Measurements from ENCODE around the gene PSMD13. TPM values are rescaled to one million over a fixed set of nuclear protein-coding genes. Genes with fewer than 3 reads are reported as not detected.
A peak's percentile ranks its signal among the peaks of the same experiment; 100 is the strongest.

Gene PSMD13
- total and polyA plus RNA-seq, 2 of the 4 experiments (the other 2 are of a cell fraction) = 177 to 217 TPM

- no peak for TF ChIP-seq SMC3 (IDR thresholded peaks at IDR 0.05; ENCODE audit: low read depth, low read length)
These were observed 59.6 kb downstream of the PSMD13 start (continued) for GRCh38 chr11:296171-297050.

- Histone ChIP-seq H4K8ac (ENCODE audit: low read depth in 2 of 2, low read length in 2 of 2) (no peak overlapping the region), H4K91ac (ENCODE audit: insufficient read depth, low read depth, low read length) (no peak overlapping the region), H2AK9ac (replicated peaks; ENCODE audit: low read depth, low read length, poor library complexity) (peak overlapping the region; percentile 31), H2BK15ac (ENCODE audit: low read depth, low read length) (no peak overlapping the region), H3K9ac (ENCODE audit: low read depth, low read length) (no peak overlapping the region), H2BK120ac (ENCODE audit: low read depth, low read length) (no peak overlapping the region), H3K9me1 (ENCODE audit: insufficient read depth, low read length) (no peaks in the 10 kb centered on the region), H3K4me3 (ENCODE audit: insufficient read depth, low read depth, low read length) (no peak overlapping the region), H3K4ac (ENCODE audit: low read depth, low read length) (no peak overlapping the region), H4K5ac (ENCODE audit: low read depth, low read length) (no peak overlapping the region), H4K20me1 (ENCODE audit: insufficient read depth, low read length) (no peaks in the 10 kb centered on the region), H3K9me3 (ENCODE audit: control insufficient read depth, insufficient read depth, low read length) (no peaks in the 10 kb centered on the region), H2AFZ (replicated peaks; ENCODE audit: low read length, poor library complexity) (no peak overlapping the region), H3K14ac (replicated peaks; ENCODE audit: low read depth, low read length) (no peak overlapping the region), H3K27me3 (ENCODE audit: control insufficient read depth, insufficient read depth, low read length) (peaks cover 8% of the 10 kb centered on the region), H3K23ac (ENCODE audit: low read depth, low read length) (no peak overlapping the region), H2BK20ac (ENCODE audit: low read depth, low read length) (no peak overlapping the region), H2AK5ac (ENCODE audit: low read depth, low read length) (no peak overlapping the region), H3K27ac (ENCODE audit: insufficient read depth, low read length) (no peak overlapping the region), H2BK5ac (ENCODE audit: low read depth, low read length, poor library complexity, severe bottlenecking) (no peak overlapping the region), H3K4me1 (ENCODE audit: control insufficient read depth, insufficient read depth, low read length) (no peaks in the 10 kb centered on the region; the same call in 1 of the 2 replicates), H3K36me3 (ENCODE audit: control insufficient read depth, insufficient read depth, low read length) (peaks cover 16% of the 10 kb centered on the region), H3K79me1 (ENCODE audit: low read depth in 1 of 2, low read length in 2 of 2) (no peaks in the 10 kb centered on the region), H3K56ac (ENCODE audit: extremely low read depth, insufficient read depth, low read length) (no peak overlapping the region), H3K18ac (ENCODE audit: low read depth, low read length) (no peak overlapping the region), H3K4me2 (ENCODE audit: low read depth, low read length) (no peak overlapping the region)
- POLR2A ChIA-PET (ENCODE audit: unreplicated experiment) = no interaction called here
- 91% methylated on average over 5 of the region's 13 CpGs; no CpG with 5 or more reads in 1 of the 2 experiments for whole genome bisulfite sequencing, 2 experiments (ENCODE audit: extremely low coverage in 2 of 2, insufficient read length in 1 of 2)
- in situ Hi-C loops (cut with MboI; ENCODE audit: low sequenced_read_pairs) (no loop called here), dilution Hi-C loops (cut with HindIII; ENCODE audit: low sequenced_read_pairs, unreplicated experiment) (no loop called here), intact Hi-C loops (cut with micrococcal nuclease) (no loop called here)
- CTCF ChIA-PET = no interaction called here
- ATAC-seq (ENCODE audit: low read depth) = no peak
- DNase-seq = no peak
- BruUV-seq (replicated peaks) = no TSS peak
- TF ChIP-seq MXI1 (IDR thresholded peaks at IDR 0.05; ENCODE audit: borderline replicate concordance, low read depth, low read length) = no peak
- TF ChIP-seq USF2 (IDR thresholded peaks at IDR 0.05; ENCODE audit: low read depth, low read length) = no peak
- TF ChIP-seq SMC3 (IDR thresholded peaks at IDR 0.05; ENCODE audit: low read depth, low read length) = no peak
- TF ChIP-seq FOS (IDR thresholded peaks at IDR 0.05; ENCODE audit: low read depth, low read length) = no peak
- no peak for TF ChIP-seq BHLHE40 (IDR thresholded peaks at IDR 0.05; ENCODE audit: low read depth, low read length)
- TF ChIP-seq ELK1 (IDR thresholded peaks at IDR 0.05; ENCODE audit: borderline replicate concordance, low read depth, low read length) = no peak
- no peak for TF ChIP-seq RCOR1 (IDR thresholded peaks at IDR 0.05; ENCODE audit: insufficient replicate concordance, low read length)
- TF ChIP-seq CHD1 (IDR thresholded peaks at IDR 0.05; ENCODE audit: low read depth, low read length) = no peak
- no peak for TF ChIP-seq POLR2A (IDR thresholded peaks at IDR 0.05; ENCODE audit: low read depth, low read length)
- no peak for TF ChIP-seq MAFK (IDR thresholded peaks at IDR 0.05; ENCODE audit: low read depth, low read length)
- no peak for TF ChIP-seq NFE2L2 (IDR thresholded peaks at IDR 0.05; ENCODE audit: low read depth, low read length)
- no peak for TF ChIP-seq RAD21 (IDR thresholded peaks at IDR 0.05; ENCODE audit: low read length)
- no peak for TF ChIP-seq MAZ (IDR thresholded peaks at IDR 0.05; ENCODE audit: borderline replicate concordance, low read depth, low read length)
- no peak for TF ChIP-seq CEBPB (IDR thresholded peaks at IDR 0.05; ENCODE audit: low read depth, low read length)
- no peak for TF ChIP-seq RFX5 (IDR thresholded peaks at IDR 0.05; ENCODE audit: low read depth, low read length)
These were observed 60.3 kb downstream of the PSMD13 start for GRCh38 chr11:297051-297585.
